IPS-18c (cell line): ENCODE data around the gene CIITA.

Experiments used
- H3K4me3 ChIP-seq: 2 replicates; pipeline ENCODE4 v1.7.0; 2013; ENCODE audit warnings: low read depth, mild to moderate bottlenecking, low read length, moderate library complexity; ENCODE audit not compliant: insufficient read depth
- H3K9me3 ChIP-seq: one replicate; pipeline ENCODE4 v1.6.1; 2013; ENCODE audit warnings: mild to moderate bottlenecking, low read length, moderate library complexity; ENCODE audit not compliant: control insufficient read depth, insufficient read depth

The CIITA gene

DNA sequence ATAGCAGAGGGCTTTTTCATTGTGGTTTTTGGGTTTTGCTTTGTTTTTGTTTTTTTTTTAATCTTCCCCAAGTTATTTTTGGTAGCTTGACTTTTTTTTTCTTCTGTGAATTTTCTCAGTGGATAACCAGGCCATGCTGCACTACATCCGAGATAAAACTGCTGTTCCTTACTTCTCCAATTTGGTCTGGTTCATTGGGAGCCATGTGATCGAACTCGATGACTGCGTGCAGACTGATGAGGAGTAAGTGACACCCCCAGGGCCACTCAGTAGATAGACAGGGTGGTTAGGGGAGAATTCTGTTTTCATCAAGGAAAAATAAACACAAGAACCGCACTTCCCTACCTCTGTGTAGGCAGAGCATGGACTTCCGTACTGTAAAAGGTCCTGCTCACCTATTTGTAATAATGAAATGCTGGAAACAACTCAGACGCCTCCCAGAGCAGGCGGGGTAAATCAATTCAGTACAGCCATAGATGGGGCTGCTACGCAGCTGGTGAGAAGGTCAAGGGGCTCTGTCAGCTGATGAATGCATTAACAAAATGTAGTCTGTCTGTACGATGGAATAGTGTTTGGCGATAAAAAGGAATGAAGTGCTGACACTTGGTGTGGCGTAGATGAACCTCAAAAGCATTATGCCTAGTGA, 95.9 kb downstream of the CIITA start:
- Histone ChIP-seq H3K4me3 (no peak overlapping the region), H3K9me3 (peaks cover 2% of the 10 kb centered on the region)

DNA sequence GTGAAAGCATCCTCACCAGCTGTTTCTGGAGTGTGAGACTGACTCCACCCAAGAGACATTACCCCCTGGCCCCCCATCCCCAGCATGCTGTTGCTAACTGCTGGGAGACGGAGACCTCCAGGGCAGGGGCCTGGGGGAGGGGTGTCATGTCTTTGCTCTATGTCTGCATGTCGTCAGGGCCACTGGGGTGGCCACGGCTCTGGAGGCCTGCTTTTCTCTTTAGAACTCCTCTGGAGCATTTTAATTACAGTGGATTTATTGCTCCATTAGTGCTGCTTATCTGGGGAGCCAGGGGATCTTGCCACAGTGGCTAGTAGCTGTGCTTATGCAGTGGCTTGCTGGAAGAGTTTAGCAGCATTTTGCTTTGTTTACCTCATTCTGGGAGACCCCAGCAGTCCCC, 99.6 kb downstream of the CIITA start:
- Histone ChIP-seq H3K4me3 (no peak overlapping the region), H3K9me3 (peaks cover 2% of the 10 kb centered on the region)

DNA sequence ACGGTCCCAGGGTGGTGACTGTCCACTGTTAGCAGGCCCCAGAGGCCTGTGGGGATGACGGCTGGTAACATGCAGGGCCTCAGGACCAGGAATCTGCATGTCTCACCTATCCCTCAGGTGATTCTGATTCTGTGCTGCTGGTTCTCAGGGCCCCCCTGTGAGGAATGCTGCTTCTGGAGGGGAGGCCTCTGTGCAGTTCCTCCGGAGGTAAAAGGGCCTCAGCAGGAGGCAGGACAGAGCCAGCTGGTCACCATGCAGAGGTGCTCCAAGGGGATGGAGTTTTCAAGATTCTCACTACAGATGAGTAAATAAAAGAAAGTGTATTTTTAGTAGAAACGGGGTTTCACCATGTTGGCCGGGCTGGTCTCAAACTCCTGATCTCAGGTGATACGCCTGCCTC, 101.1 kb downstream of the CIITA start:
- Histone ChIP-seq H3K4me3 (no peak overlapping the region), H3K9me3 (peaks cover 2% of the 10 kb centered on the region)

DNA sequence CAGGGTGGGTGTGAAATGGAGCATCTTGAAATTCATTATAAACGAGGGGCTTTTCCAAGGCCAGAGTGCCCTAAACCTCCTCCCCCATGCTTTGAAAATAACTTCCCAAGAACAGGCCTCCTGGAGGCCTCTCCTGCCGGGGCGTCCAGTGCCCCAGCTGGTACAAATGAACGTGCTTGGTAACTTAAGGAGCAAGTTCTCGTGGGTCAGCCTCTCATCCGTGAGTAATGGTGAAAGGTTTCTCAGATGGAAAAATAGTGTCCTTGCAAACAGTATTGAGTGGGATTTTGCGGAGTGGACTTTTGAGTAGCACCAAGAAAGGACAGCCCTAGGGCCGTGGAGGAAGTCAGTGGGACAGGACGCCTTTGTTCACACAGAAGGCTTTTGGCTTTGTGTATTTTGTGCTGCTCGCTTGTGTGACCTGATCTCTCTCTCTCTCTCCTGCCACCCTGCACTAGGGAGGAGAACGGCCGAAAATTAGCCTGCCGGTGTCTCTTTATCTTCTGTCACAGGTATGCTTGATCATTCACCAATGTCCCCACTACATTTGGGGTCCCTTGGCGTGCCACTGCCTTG, 102.0 kb downstream of the CIITA start:
- Histone ChIP-seq H3K9me3 (peaks cover 2% of the 10 kb centered on the region), H3K4me3 (no peak overlapping the region)

DNA sequence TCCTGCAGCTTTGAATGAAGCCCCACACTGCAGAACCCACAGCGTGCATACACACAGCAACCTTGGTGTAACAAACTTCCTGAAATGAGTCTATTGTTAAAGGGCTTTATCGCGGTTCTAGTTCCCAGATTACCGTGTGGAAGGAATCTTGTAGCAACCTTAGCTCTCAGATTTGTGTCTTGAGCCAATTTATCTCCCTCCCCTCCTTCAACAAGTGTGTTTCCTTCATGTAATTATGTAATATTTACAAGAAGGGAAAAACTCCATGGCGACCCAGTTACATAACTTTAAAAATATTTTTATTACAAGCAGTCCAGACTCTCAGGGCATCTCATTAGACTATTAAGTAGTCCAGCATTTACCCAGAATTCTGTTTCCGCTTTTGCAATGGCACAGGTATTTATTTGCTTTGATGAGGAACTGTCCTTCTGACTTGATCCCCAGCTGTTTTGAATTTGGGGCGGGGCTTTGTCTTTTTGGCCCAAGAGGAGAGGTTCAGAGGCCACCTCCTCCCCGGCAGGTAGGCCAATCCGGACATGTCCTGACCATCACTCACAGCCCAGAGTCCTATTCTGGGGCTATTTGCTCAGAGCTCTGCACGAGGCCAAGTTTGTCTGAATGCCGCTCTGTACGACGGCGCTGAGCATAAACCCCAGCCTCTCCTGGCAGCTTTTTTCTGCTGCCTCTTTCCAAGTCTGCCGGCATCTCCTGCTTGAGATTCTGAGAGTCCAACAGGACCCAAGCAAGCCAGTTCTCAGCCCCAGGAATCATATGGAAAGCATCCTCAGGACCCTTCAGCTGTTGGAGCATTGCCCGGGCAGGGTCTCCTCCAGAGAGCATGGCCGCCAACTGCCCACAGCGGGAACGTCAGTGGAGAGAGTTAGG, 103.0 kb downstream of the CIITA start:
- H3K9me3 ChIP-seq, result peaks cover 2% of the 10 kb centered on the region
- no peak overlapping the region for H3K4me3 ChIP-seq

DNA sequence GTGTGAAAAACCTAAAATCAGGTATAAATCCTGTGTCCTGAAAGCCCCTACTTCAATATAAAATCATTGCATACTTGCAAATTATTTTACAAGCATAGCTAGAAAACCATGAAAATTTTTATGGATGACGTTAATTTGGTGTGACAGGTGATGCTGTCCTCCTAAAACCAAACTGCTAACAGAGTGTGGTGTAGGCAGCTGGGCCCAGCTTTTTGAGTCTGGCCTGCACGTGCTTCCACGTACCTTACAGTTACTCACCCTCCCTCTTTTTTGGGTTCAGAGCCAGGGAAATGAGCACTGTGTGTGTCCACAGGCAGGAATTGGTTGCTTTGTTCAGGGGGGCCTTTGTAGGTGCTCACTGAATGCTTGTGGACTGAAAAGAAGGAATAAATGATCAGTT, 103.8 kb downstream of the CIITA start:
- H3K9me3 ChIP-seq, result peaks cover 2% of the 10 kb centered on the region
- H3K4me3 ChIP-seq, result no peak overlapping the region

DNA sequence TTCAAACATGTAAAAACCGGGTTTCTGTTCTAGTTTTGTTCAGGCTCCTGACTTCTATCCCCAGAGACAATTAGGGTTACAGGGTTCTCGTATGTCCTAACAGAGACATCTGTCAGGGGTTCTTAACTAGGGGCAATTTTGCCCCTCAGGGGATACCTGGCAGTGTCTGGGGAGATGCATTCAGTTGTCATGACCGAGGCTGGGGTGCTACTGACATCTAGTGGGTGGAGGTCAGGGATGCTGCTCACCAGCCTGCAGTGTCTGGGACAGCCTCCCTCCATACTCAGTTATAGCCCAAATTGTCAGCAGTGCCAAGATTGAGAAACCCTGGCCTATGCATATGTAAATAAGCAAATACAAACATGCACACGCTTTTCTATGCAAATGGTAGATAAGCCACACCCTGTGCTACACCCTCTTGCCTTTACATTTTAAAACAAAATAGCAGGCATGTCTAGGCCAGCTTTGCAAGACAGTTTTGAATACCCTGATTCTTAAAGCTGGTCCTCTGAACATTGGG, 104.8 kb downstream of the CIITA start:
- H3K9me3 ChIP-seq, result peaks cover 2% of the 10 kb centered on the region
- H3K4me3 ChIP-seq, result no peak overlapping the region

DNA sequence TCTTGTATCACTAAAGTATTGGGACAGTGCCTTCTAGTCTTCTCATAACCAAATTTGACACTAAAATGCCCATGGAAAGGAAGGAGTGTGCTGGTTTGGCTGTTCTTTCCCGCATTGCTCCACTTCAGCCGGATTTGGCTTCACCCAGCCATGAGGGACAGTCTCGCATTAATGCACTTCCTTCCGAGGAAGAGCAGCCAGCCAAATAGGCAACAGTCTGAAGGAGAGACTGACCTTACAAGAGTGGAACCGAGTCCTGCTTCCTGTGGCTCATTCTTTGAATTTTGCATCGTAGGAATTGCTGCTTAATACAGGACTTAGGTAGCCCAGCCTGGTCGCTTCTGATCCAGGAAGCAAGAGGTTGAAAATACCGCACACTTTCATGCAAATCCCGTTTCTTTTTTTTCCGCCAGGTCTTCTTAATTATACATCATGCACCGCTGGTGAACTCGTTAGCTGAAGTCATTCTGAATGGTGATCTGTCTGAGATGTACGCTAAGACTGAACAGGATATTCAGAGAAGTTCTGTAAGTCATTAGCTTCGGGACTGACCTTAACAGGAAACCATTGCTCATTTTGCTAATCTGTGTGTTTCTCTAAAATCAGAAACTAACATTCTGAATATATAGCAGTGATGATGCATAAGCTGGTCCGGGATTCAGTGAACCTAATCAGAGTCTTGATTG, 105.6 kb downstream of the CIITA start:
- Histone ChIP-seq H3K9me3 (no peaks in the 10 kb centered on the region), H3K4me3 (no peak overlapping the region)

DNA sequence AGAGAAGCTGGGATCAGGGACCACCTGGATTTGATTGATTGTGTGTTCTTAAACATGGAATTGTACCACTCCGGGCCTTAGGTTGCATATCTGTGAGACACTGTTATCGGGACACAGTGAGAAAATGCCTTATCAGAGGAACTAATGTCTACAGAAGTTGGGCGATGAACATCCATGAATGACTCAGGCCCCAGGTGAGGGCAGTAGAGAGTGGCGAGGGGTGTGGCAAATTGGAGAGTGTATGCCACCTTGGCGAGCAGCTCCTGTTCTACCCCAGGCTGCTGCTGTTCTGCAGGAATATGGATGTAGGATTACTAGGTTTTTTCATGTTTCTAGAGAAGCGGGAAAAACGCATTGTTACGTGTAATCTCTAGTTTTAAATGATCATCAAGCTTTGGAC, 106.2 kb downstream of the CIITA start:
- H3K4me3 ChIP-seq, result no peak overlapping the region
- no peaks in the 10 kb centered on the region for H3K9me3 ChIP-seq

DNA sequence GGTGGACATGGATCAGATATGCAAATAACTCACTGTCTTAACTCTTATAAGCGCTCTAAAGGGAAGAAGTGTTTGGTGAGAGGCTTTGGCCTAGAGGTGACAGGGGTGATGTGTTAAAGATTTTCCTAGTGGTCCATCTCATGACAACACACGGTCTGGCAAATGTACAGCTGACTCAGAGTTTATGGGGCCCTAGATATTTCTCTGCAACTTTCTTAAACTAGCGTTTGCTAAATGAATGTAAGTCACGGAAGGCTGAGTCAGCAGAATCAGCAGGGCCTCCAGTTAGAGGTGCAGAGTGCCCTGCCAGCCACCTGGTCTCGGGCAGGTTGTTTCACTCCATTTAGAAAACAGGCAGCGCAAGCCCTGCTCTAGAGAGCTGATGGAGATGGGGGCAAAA, 107.5 kb downstream of the CIITA start:
- no peak overlapping the region for H3K4me3 ChIP-seq

More for the DNA sequence above, 107.5 kb downstream of the CIITA start:
- no peaks in the 10 kb centered on the region for H3K9me3 ChIP-seq
